Smooth muscle cell (in vitro differentiated cells): ENCODE data around the gene DRG1. TPM values are rescaled to one million over a fixed set of nuclear protein-coding genes. Genes with fewer than 3 reads are reported as not detected.
"Not testable (repeated sequence)": the region's sequence is repeated elsewhere in the genome, so short reads cannot be mapped to it uniquely, and the experiment has no call there.

ENCODE experiments used
- DNase-seq: peaks from one replicate; lab custom pipeline; 2025; ENCODE audit not compliant: unreplicated experiment; lab: John Stamatoyannopoulos, UW
- H2AFZ ChIP-seq: fragments of 200-600 bp; sonication (generic); 2 replicates; pipeline ENCODE4 v1.6.0; 2016; ENCODE audit warnings: antibody characterized with exemption, low read depth, mild to moderate bottlenecking
- H3F3A ChIP-seq: fragments of 200-600 bp; sonication (generic); 2 replicates; pipeline ENCODE4 v1.6.0; 2017; ENCODE audit warnings: antibody characterized with exemption, low read depth
- H3K27ac ChIP-seq: fragments of 200-600 bp; sonication (generic); 2 replicates; pipeline ENCODE4 v1.5.1; 2016; ENCODE audit warnings: low read depth, mild to moderate bottlenecking
- H3K27me3 ChIP-seq: fragments of 200-600 bp; sonication (generic); 2 replicates; pipeline ENCODE4 v1.6.1; 2016; ENCODE audit warnings: low read depth, mild to moderate bottlenecking
- H3K36me3 ChIP-seq: fragments of 200-600 bp; sonication (generic); 2 replicates; pipeline ENCODE4 v1.5.1; 2016; ENCODE audit warnings: low read depth
- H3K4me1 ChIP-seq: fragments of 200-600 bp; sonication (generic); 2 replicates; pipeline ENCODE4 v1.5.1; 2016; ENCODE audit warnings: low read depth
- H3K4me2 ChIP-seq: fragments of 200-600 bp; sonication (generic); 2 replicates; pipeline ENCODE4 v1.6.0; 2016; ENCODE audit warnings: mild to moderate bottlenecking
- H3K4me3 ChIP-seq: fragments of 200-600 bp; sonication (generic); 2 replicates; pipeline ENCODE4 v1.5.1; 2016; ENCODE audit warnings: mild to moderate bottlenecking
- H3K79me2 ChIP-seq: fragments of 200-600 bp; sonication (generic); 2 replicates; pipeline ENCODE4 v1.6.0; 2016; ENCODE audit warnings: low read depth, mild to moderate bottlenecking
- H3K9ac ChIP-seq: fragments of 200-600 bp; sonication (generic); 2 replicates; pipeline ENCODE4 v1.6.0; 2016; ENCODE audit warnings: low read depth
- H3K9me3 ChIP-seq: fragments of 200-600 bp; sonication (generic); replicated peaks from 2 replicates; pipeline ENCODE4 v1.5.1; 2016; ENCODE audit warnings: low read depth
- H4K20me1 ChIP-seq: fragments of 200-600 bp; sonication (generic); 2 replicates; pipeline ENCODE4 v1.6.0; 2016; ENCODE audit warnings: low read depth
- WGBS: methylation state at CpG from one replicate; pipeline ENCODE4 v1.1.7; 2016; ENCODE audit warnings: low lambda C conversion rate; 5-methylcytosine and 5-hydroxymethylcytosine counted together
- polyA plus RNA-seq: library from polyadenylated mRNA; unstranded; fragments of >200 nt; fragmentation: Nextera tagmentation; extraction: Ambion mirVana; gene quantifications from 2 replicates; pipeline ENCODE4 v1.2.1, GENCODE V29; 2016
- total RNA-seq: library from RNA; depleted of rRNA; stranded (reverse); fragments of >200 nt; gene quantifications from 2 replicates; pipeline ENCODE4 v1.2.3, GENCODE V29; 2014
- TF ChIP-seq, protein P1 (sequence below): fragments of 200-600 bp; sonication (generic); IDR thresholded peaks from 2 replicates; pipeline ENCODE4 v1.5.1; 2017; ENCODE audit warnings: borderline replicate concordance, mild to moderate bottlenecking, antibody characterized with exemption; ENCODE audit not compliant: insufficient read depth, poor library complexity, severe bottlenecking

The DRG1 gene
- total and polyA plus RNA-seq, 2 experiments from 2014 or later = 64.3 to 78.4 TPM

- no peaks in the 10 kb centered on the region for H3K9me3 ChIP-seq
- H3K36me3 ChIP-seq = no peaks in the 10 kb centered on the region
- peaks cover 2% of the 10 kb centered on the region for H3K4me1 ChIP-seq
- H3F3A ChIP-seq = peaks cover 4% of the 10 kb centered on the region
- H3K79me2 ChIP-seq = no peaks in the 10 kb centered on the region
- TF ChIP-seq, protein P1, sequence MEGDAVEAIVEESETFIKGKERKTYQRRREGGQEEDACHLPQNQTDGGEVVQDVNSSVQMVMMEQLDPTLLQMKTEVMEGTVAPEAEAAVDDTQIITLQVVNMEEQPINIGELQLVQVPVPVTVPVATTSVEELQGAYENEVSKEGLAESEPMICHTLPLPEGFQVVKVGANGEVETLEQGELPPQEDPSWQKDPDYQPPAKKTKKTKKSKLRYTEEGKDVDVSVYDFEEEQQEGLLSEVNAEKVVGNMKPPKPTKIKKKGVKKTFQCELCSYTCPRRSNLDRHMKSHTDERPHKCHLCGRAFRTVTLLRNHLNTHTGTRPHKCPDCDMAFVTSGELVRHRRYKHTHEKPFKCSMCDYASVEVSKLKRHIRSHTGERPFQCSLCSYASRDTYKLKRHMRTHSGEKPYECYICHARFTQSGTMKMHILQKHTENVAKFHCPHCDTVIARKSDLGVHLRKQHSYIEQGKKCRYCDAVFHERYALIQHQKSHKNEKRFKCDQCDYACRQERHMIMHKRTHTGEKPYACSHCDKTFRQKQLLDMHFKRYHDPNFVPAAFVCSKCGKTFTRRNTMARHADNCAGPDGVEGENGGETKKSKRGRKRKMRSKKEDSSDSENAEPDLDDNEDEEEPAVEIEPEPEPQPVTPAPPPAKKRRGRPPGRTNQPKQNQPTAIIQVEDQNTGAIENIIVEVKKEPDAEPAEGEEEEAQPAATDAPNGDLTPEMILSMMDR = no peak
- 100% methylated on average over 2 of the region's 2 CpGs for WGBS
- no peak for DNase-seq
- no peak overlapping the region for H3K4me3 ChIP-seq
- no peak overlapping the region for H3K27ac ChIP-seq
- no peak overlapping the region for H3K9ac ChIP-seq
- H3K4me2 ChIP-seq = no peak overlapping the region
- H3K27me3 ChIP-seq = no peaks in the 10 kb centered on the region
- H4K20me1 ChIP-seq = no peaks in the 10 kb centered on the region
- H2AFZ ChIP-seq = peak overlapping the region; percentile 60
These were observed 5.5 kb upstream of the DRG1 start for GRCh38 chr22:31393893-31394292.

DNA sequence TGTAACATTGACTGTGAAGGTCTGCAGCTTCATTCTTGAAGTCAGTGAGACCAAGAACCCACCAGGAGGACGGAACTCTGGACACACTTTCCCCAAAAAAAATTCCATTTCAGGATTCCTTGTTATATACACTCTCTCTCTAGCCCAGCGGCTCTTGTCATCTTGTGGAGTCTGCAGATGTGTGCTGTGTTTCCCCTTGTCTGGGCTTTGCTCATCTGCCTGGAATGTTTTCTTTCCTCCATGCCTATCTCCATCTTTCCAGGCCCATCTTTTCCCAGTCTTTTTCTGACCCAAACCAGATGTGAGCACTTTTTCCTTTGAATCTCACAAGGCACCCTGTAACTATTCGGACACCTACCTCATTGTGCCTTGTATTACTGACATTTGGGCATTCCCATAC is 5.1 kb upstream of the DRG1 start:
- H3K27ac ChIP-seq = no peak overlapping the region
- no peak overlapping the region for H3K9ac ChIP-seq
- DNase-seq = no peak
- 69% methylated on average over 3 of the region's 3 CpGs for WGBS
- H3K4me3 ChIP-seq = no peak overlapping the region
- no peak overlapping the region for H3K4me2 ChIP-seq
- H3K36me3 ChIP-seq = no peaks in the 10 kb centered on the region
- TF ChIP-seq, protein P1 = no peak
- no peaks in the 10 kb centered on the region for H3K27me3 ChIP-seq
- peaks cover 4% of the 10 kb centered on the region for H3K4me1 ChIP-seq
- H3F3A ChIP-seq = peaks cover 5% of the 10 kb centered on the region
- no peaks in the 10 kb centered on the region for H3K9me3 ChIP-seq
- peak overlapping the region; percentile 60 for H2AFZ ChIP-seq
- no peaks in the 10 kb centered on the region for H4K20me1 ChIP-seq
- H3K79me2 ChIP-seq = no peaks in the 10 kb centered on the region

DNA sequence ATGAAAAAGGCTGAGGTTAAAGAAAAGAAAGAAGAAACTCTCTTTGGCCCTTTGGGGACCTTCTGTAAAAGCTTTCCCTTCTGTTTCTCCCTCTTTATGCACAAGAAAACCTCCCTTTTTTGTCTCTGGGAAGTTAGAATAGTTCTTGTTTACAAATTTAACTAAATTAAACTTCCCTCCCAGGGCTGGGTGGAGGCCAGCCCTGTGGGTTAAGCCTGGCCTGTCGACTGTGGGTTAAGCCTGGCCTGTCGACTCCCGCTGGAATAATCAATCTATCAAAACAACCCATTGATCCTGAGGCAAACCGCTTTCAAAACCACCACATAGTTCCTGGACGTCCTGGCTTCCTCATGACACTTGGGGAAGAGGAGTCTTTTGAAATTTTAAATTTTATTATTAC is 1.2 kb upstream of the DRG1 start:
- H3K36me3 ChIP-seq = no peaks in the 10 kb centered on the region
- H3F3A ChIP-seq = peaks cover 5% of the 10 kb centered on the region
- peaks cover 36% of the 10 kb centered on the region for H3K79me2 ChIP-seq
- H3K4me3 ChIP-seq = no peak overlapping the region
- WGBS = 79% methylated on average over 5 of the region's 5 CpGs
- H3K4me1 ChIP-seq = peaks cover 12% of the 10 kb centered on the region
- no peaks in the 10 kb centered on the region for H3K27me3 ChIP-seq
- H2AFZ ChIP-seq = peak overlapping the region; percentile 49
- H4K20me1 ChIP-seq = peaks cover 10% of the 10 kb centered on the region
- DNase-seq = no peak
- H3K9ac ChIP-seq = no peak overlapping the region
- H3K9me3 ChIP-seq = no peaks in the 10 kb centered on the region
- TF ChIP-seq, protein P1 = no peak
- H3K27ac ChIP-seq = peak overlapping the region; percentile 69
- no peak overlapping the region for H3K4me2 ChIP-seq

DNA sequence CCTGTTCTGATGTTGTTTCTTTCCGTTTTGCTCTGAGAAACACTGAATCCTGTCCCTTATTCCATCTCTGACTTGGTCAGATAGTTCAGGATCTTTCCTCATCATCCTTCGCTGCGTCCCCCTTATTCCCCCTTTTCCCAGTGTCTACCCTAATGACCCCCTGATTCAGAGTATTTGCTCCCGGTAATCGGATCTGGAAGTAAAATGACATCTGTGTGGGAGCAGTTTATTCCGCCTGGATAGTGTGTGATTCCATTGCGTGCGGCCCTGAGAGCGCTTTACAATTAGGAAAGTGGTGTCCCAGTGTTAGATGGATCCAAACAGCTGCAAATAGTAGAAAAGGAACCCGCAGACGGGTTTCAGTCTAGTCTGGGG is 606 bp downstream of the DRG1 start:
- Histone ChIP-seq H3K27ac (peak overlapping the region; percentile 79), H3F3A (peaks cover 5% of the 10 kb centered on the region), H3K27me3 (no peaks in the 10 kb centered on the region), H3K36me3 (peaks cover 7% of the 10 kb centered on the region), H3K4me3 (peak overlapping the region; percentile 65), H3K4me1 (peaks cover 12% of the 10 kb centered on the region), H3K79me2 (peaks cover 53% of the 10 kb centered on the region), H2AFZ (peak overlapping the region; percentile 79), H3K9me3 (no peaks in the 10 kb centered on the region), H3K4me2 (peak overlapping the region; percentile 98), H3K9ac (peak overlapping the region; percentile 96), H4K20me1 (peaks cover 19% of the 10 kb centered on the region)
- TF ChIP-seq, protein P1 = no peak
- 2% methylated on average over 11 of the region's 11 CpGs for WGBS
- peak; percentile 15 for DNase-seq

GRCh38 chr22:31402350-31402749 is 2.9 kb downstream of the DRG1 start:
- WGBS = 94% methylated on average over 2 of the region's 2 CpGs
- H3K9me3 ChIP-seq, H3F3A ChIP-seq, H3K4me3 ChIP-seq, DNase-seq, H3K9ac ChIP-seq, H3K4me2 ChIP-seq, H2AFZ ChIP-seq, H3K27ac ChIP-seq, H3K27me3 ChIP-seq: not testable (repeated sequence)
- peaks cover 76% of the 10 kb centered on the region for H3K79me2 ChIP-seq
- H4K20me1 ChIP-seq = peaks cover 35% of the 10 kb centered on the region
- peaks cover 12% of the 10 kb centered on the region for H3K36me3 ChIP-seq
- H3K4me1 ChIP-seq = peaks cover 12% of the 10 kb centered on the region
